Ishikawa (cell line): Measurements from ENCODE around the gene GOLGA6C.

Source experiments
- CEBPB ChIP-seq: IDR thresholded peaks from 2 replicates; pipeline ENCODE4 v1.6.1; 2012
- CREB1 ChIP-seq: IDR thresholded peaks from 2 replicates; pipeline ENCODE4 v1.6.1; 2012; ENCODE audit warnings: low read depth
- EGR1 ChIP-seq: IDR thresholded peaks from 2 replicates; pipeline ENCODE4 v1.6.1; 2012
- EP300 ChIP-seq: IDR thresholded peaks from 2 replicates; pipeline ENCODE4 v1.6.1; 2012; ENCODE audit warnings: borderline replicate concordance
- FOXM1 ChIP-seq: IDR thresholded peaks from 2 replicates; pipeline ENCODE4 v1.6.1; 2012; ENCODE audit warnings: low read depth, borderline replicate concordance
- MAX ChIP-seq: IDR thresholded peaks from 2 replicates; pipeline ENCODE4 v1.6.1; 2012
- RAD21 ChIP-seq: IDR thresholded peaks from 2 replicates; pipeline ENCODE4 v1.6.1; 2012; ENCODE audit warnings: low read depth
- TAF1 ChIP-seq: IDR thresholded peaks from 2 replicates; pipeline ENCODE4 v1.6.1; 2012; ENCODE audit warnings: low read depth, mild to moderate bottlenecking
- TCF12 ChIP-seq: IDR thresholded peaks from 2 replicates; pipeline ENCODE4 v1.6.1; 2012; ENCODE audit warnings: low read depth
- TEAD4 ChIP-seq: IDR thresholded peaks from 2 replicates; pipeline ENCODE4 v1.6.1; 2012
- USF1 ChIP-seq: IDR thresholded peaks from 2 replicates; pipeline ENCODE4 v1.6.1; 2012
- YY1 ChIP-seq: IDR thresholded peaks from 2 replicates; pipeline ENCODE4 v1.6.1; 2012; ENCODE audit warnings: low read depth
- ZBTB7A ChIP-seq: IDR thresholded peaks from 2 replicates; pipeline ENCODE4 v1.6.1; 2012; ENCODE audit warnings: low read depth
- TF ChIP-seq, protein P1 (sequence below): IDR thresholded peaks from 2 replicates; pipeline ENCODE4 v1.6.1; 2012; ENCODE audit warnings: low read depth, mild to moderate bottlenecking

DNA sequence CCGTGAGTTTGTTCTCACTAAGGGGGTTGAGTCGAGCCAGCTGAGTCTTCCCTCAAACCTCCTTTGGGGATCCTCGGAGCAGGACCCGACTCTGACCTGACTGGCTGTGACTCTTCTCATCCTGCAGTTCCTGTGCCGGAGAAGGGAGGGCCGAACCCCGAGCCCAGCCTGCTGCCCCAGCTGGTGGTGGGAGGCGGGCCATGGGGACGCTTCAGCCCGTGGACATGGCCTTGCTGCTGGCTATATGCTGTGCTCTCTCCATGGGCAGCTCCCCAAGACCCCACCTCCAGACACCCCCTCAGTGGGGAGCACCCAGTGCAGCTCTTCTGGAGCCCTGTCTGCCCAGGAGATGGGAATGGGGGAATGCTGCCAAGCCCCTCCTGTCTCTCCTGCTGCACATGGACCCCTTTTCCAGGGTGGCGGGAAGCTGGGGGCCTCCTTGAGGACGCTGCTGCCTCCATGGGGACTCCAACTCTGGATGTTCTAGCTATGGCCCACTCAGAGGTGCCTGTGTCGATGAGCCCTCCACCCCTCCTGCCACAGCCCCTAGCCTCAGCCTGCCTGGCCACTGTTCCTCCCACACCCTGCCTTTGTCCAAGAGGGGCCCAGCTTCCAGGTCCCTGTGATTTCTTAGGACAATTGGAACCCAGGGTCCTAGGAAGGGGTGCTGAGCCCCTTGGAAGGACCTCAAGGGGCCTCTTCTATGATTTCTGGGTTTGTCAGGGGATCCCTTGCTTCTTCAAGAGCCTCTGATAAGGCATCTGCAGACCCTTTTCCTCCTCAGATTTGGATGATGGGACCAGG, 43.6 kb upstream of the GOLGA6C start:
- TF ChIP-seq EP300 (no peak), RAD21 (no peak), CREB1 (no peak), TEAD4 (no peak), ZBTB7A (no peak), MAX (no peak), EGR1 (no peak), TAF1 (no peak), FOXM1 (no peak), TCF12 (no peak), CEBPB (no peak), USF1 (no peak), YY1 (no peak)
- TF ChIP-seq, protein P1, sequence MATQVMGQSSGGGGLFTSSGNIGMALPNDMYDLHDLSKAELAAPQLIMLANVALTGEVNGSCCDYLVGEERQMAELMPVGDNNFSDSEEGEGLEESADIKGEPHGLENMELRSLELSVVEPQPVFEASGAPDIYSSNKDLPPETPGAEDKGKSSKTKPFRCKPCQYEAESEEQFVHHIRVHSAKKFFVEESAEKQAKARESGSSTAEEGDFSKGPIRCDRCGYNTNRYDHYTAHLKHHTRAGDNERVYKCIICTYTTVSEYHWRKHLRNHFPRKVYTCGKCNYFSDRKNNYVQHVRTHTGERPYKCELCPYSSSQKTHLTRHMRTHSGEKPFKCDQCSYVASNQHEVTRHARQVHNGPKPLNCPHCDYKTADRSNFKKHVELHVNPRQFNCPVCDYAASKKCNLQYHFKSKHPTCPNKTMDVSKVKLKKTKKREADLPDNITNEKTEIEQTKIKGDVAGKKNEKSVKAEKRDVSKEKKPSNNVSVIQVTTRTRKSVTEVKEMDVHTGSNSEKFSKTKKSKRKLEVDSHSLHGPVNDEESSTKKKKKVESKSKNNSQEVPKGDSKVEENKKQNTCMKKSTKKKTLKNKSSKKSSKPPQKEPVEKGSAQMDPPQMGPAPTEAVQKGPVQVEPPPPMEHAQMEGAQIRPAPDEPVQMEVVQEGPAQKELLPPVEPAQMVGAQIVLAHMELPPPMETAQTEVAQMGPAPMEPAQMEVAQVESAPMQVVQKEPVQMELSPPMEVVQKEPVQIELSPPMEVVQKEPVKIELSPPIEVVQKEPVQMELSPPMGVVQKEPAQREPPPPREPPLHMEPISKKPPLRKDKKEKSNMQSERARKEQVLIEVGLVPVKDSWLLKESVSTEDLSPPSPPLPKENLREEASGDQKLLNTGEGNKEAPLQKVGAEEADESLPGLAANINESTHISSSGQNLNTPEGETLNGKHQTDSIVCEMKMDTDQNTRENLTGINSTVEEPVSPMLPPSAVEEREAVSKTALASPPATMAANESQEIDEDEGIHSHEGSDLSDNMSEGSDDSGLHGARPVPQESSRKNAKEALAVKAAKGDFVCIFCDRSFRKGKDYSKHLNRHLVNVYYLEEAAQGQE: no peak
